ENCODE results near the gene SAFB2.

Gene SAFB2

DNA sequence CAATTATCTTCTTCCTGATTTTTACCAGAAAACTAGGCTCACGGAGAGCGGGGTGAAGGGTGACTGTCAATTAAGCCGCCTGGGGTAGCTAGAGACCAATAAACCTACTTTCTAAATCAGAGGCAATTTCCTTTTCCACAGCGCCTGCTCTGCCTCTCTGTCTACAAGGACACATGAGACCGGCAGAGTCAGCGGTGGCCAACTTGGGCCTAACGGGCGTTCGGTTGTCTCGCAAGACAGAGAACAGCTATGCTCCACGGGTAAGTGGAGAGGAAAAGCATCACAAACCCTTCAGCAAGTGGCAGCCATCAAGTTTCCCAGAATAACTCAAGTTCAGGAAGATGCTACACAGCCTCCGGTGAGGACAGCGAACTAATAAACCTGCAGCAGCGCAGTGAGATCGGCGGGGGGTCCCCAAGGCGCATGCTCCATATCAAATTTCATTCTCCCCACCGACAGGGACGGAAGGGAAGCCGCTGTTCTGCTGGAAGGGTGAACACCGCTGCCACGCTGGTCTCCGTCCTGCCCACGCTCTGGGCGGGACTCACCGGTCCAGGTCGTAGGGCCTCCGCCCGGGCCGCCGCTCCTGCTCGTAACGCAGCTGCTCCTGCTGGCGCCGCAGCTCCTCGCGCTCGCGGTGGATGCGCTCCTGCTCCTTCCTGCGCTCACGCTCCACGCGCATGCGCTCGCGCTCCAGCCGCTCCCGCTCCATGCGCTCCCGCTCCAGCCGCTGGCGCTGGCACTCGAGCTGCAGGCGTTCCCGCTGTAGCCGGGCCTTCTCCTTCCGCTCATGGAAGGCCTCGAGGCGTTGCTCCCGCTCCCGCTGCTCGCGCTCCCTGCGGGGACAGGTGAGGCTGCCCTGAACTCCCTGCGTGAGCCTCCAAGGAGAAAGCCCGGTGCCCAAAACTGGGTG lies 29.0 kb downstream of the SAFB2 start:
- no peak for TF ChIP-seq CTCF (conservative IDR thresholded peaks at IDR 0.05)
- TF ChIP-seq ZFX (IDR thresholded peaks at IDR 0.05): no peak
- no peak overlapping the region for H3K27ac ChIP-seq

- TF ChIP-seq ZFX (IDR thresholded peaks at IDR 0.05): no peak
These were observed 29.8 kb downstream of the SAFB2 start for GRCh38 chr19:5592531-5593342.

DNA sequence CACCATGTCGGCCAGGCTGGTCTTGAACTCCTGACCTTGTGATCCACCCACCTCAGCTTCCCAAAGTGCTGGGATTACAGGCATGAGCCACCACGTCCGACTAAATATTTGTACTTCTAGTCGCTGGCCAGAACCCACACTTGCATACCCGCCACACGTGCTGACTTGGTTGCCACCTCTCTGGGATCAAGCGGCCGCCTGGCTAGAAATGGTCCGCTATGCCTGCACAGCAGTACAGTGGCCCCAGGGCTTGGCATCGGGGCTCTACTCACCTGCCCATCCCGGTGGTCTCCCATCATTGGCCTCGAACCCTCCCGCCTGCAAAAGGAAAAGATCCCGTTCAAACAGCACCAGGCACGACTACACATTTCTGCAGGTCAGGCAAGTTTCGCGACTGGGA lies 31.1 kb downstream of the SAFB2 start:
- TF ChIP-seq ZFX (IDR thresholded peaks at IDR 0.05): no peak
- TF ChIP-seq CTCF (conservative IDR thresholded peaks at IDR 0.05): no peak
- H3K27ac ChIP-seq: no peak overlapping the region

More at GRCh38 chr19:5592531-5593342, 29.8 kb downstream of the SAFB2 start:
- no peak overlapping the region for H3K27ac ChIP-seq

DNA sequence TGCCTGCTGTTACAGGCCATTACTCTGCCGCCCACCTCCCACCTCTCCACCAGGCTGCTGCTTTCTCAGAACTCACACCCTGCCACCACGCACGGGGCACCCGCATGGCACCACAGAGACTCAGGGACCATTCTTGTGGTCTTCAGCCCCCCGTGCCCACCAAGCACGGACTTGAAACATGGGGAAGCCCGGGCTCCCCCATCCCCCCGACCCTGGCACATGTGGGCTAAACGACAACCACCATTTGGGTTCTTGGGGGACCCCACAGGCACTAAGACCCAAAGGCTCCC lies 31.8 kb downstream of the SAFB2 start:
- no peak overlapping the region for H3K27ac ChIP-seq
- TF ChIP-seq CTCF (conservative IDR thresholded peaks at IDR 0.05) (no peak), ZFX (IDR thresholded peaks at IDR 0.05) (no peak)

- TF ChIP-seq ZFX (IDR thresholded peaks at IDR 0.05): no peak
- no peak for TF ChIP-seq CTCF (conservative IDR thresholded peaks at IDR 0.05)
- no peak overlapping the region for H3K27ac ChIP-seq
These were observed 32.3 kb downstream of the SAFB2 start for GRCh38 chr19:5590151-5590864.

GRCh38 chr19:5588906-5589676 lies 33.5 kb downstream of the SAFB2 start:
- TF ChIP-seq CTCF (conservative IDR thresholded peaks at IDR 0.05) (no peak), ZFX (IDR thresholded peaks at IDR 0.05) (no peak)
- no peak overlapping the region for H3K27ac ChIP-seq

GRCh38 chr19:5588441-5588840 lies 34.1 kb downstream of the SAFB2 start:
- TF ChIP-seq ZFX (IDR thresholded peaks at IDR 0.05): no peak
- TF ChIP-seq CTCF (conservative IDR thresholded peaks at IDR 0.05): no peak
- H3K27ac ChIP-seq: no peak overlapping the region

Measured in C4-2B (cell line).